Measurements from ENCODE around the gene TXNRD1.

DNA sequence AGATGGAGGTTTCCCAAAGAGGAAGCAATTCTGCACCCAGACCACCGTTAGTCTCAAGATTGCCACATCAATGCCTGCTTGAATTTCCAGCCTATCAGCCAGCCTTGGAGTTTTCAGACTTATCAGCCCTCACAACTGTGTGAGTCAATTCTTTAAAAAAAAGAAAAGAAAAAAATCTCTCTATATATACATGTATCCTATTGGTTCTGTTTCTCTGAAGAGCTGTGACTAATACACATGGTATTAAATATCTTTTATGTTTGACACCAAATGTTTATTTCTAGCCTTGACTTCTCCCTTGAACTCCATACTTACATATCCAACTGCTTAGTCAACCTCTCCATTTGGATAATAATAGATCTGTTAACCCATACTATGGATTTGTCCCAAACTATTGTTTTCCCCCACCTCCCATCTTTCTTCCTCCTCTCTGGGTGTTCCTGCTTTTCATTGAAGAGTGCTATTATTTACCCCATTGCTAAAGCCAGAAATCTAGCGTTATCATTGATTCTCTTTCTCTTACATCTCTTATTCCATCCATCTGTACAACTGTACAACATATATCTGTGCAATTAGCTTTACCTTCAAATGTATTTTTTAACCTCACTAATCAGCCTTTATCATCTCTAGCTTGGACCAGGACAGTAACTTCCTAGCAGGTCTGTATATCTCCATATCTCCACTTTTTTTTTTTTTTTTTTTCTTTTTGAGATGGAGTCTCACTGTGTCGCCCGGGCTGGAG lies 65.3 kb downstream of the TXNRD1 start:
- TF ChIP-seq, protein P1, sequence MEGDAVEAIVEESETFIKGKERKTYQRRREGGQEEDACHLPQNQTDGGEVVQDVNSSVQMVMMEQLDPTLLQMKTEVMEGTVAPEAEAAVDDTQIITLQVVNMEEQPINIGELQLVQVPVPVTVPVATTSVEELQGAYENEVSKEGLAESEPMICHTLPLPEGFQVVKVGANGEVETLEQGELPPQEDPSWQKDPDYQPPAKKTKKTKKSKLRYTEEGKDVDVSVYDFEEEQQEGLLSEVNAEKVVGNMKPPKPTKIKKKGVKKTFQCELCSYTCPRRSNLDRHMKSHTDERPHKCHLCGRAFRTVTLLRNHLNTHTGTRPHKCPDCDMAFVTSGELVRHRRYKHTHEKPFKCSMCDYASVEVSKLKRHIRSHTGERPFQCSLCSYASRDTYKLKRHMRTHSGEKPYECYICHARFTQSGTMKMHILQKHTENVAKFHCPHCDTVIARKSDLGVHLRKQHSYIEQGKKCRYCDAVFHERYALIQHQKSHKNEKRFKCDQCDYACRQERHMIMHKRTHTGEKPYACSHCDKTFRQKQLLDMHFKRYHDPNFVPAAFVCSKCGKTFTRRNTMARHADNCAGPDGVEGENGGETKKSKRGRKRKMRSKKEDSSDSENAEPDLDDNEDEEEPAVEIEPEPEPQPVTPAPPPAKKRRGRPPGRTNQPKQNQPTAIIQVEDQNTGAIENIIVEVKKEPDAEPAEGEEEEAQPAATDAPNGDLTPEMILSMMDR (IDR thresholded peaks at IDR 0.05): no peak
- no peak for TF ChIP-seq POLR2A (IDR thresholded peaks at IDR 0.05)

Measured in Peyer's patch (tissue), 4 donors.